Measurements from ENCODE around the gene TTC14.

GRCh38 chr3:180630371-180630770 is 28.4 kb downstream of the TTC14 start:
- TF ChIP-seq POLR2AphosphoS5 (IDR thresholded peaks at IDR 0.05; ENCODE audit: low read depth, low read length) (no peak), REST (IDR thresholded peaks at IDR 0.05; ENCODE audit: insufficient read depth in 1 of 2, low read depth in 2 of 2, low read length in 1 of 2) (no peak), TCF7L2 (IDR thresholded peaks at IDR 0.05; ENCODE audit: low read depth, low read length) (no peak)
- TF ChIP-seq, protein P1, sequence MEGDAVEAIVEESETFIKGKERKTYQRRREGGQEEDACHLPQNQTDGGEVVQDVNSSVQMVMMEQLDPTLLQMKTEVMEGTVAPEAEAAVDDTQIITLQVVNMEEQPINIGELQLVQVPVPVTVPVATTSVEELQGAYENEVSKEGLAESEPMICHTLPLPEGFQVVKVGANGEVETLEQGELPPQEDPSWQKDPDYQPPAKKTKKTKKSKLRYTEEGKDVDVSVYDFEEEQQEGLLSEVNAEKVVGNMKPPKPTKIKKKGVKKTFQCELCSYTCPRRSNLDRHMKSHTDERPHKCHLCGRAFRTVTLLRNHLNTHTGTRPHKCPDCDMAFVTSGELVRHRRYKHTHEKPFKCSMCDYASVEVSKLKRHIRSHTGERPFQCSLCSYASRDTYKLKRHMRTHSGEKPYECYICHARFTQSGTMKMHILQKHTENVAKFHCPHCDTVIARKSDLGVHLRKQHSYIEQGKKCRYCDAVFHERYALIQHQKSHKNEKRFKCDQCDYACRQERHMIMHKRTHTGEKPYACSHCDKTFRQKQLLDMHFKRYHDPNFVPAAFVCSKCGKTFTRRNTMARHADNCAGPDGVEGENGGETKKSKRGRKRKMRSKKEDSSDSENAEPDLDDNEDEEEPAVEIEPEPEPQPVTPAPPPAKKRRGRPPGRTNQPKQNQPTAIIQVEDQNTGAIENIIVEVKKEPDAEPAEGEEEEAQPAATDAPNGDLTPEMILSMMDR (IDR thresholded peaks at IDR 0.05): no peak

All from Panc1 (cell line).